T-helper 1 cell (primary cell): ENCODE data around the gene RBFOX1.

Experiments
- DNase-seq, 5 donors: peaks; one replicate each; pipeline ENCODE4 v3.0.0-alpha.2; 2012 to 2020

Gene RBFOX1

DNA sequence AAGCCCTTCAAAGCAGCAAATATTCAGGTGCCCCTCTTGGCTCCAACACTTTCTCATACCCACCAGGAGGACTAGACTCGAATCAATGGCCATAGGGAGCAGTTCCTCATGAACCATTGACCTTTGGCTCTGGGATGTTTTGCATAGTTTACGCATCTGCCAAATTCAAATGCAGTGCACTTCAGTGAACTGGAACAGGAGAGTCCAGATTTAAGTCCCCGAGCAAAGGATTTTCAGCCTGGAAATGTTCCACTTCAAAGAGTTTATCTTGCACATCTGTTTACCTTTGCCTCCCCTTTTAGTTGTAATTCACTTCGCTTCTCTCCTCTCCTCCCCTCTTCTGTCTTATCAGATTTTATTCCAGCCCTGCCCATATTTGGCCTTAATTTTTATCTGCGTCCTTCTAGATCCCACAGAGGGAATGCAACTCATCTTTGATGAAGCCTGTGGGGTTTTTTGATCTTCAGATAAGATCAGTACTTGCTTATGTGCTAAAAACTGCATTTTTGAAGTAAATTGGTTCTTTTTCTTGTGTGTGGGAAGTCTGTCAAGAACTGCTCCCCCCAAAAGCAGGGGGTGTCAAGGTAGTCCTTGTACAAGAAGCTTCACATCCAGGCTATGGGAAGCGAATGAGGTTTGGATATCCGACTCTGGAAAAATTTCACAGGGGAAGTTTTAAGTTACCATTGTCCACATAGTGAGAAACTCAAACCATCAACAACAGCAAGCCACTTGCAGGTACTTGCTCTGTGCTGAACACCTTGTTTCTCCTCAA lies 281.6 kb downstream of the RBFOX1 start:
- DNase-seq: no peak

DNA sequence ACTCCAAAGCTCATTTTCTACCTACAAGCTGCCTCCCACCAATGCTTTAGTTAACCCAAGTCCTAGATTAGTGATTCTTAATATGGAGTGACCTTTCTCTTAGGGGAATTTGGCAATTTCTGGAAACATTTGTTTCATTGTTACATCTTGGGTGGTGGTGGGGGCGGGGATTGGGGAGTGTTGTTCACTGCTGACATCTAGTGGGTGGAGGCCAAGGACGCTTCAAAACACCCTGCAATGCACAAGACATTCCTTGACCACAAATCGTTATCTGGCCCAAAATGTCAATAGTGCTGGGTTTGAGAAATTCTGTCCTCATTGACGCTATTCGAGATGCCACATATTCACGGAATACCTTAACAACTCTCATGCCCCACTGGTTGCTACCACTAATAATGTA lies 282.9 kb downstream of the RBFOX1 start:
- DNase-seq: no peak

DNA sequence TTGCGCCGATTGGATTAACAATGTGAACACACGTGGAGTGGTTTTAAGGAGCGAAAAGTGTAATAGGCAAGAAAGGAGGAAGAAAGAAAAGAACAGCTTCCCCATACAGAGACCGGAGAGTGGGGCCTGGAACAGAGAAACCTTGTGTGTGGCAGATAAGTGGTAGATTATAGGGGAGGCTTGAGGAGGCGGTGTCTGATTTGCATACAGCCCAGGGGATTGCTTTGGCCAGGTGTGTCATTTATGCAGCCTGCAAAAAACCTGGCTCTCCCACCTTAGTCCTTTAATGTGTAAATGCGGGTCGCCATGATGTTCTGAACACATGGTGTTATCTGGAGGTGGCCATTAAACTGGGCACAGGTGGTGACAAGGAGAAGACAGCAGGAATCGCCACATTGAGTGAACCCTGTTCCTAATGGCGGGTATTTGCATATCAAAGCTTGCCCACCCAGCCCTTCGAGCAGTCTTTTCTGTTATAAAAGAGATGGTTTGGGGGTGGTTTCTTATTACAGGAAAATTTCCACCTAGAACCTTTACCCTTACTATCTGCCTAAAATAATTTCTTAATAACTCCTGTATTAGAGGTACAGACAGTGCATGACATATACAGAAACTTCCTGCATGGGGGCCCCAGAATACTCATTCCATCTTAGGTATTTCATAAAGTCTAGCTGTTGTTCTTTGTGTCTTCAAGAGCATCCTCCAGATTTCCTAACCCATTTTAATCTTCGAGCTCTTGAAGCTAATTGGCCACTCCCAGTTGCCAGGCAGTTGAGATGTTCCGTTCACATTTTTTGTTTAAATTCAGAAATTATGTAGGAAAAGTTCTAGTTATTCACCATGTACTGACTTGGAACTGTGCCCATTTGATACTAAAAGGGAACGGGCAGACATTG lies 292.5 kb downstream of the RBFOX1 start:
- no peak for DNase-seq

DNA sequence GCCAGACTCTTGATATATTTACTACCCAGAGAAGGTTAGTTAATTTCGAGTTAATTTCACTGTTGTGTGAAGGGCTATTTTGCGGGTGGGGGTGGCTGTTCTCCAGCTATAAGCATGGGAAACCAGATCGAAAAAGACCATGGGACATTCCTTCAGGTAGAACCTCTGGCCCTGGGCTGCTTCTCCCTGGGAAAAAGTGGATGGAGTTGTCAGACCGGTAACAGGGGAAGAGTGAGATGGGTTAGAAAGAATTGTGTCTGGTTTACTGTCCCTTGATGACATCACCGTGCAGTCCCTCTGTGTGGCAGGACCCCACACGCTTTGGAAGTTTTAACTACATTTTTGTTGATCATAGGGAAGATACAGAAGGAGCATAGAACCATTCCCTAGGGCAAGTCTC lies 296.3 kb downstream of the RBFOX1 start:
- no peak for DNase-seq

DNA sequence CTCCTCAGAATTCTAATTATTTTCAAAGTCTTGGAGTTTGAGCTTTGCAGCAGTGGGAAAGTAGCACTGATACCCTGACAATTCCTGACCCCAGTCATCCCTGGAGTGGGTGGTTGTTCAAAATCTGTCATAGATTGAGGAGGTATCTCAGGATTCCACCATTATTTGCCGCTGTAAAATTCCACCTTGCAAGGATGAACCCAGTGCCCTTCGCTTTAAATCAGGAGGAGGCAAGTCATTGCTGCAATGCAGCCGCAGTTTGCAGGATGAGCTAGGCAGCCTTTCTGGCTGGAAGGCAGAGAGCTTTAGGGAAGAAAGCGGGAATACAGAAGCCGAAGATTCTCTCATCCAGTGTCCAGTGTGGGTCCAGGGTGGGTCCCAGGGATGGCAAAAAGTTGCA lies 296.9 kb downstream of the RBFOX1 start:
- DNase-seq: no peak

DNA sequence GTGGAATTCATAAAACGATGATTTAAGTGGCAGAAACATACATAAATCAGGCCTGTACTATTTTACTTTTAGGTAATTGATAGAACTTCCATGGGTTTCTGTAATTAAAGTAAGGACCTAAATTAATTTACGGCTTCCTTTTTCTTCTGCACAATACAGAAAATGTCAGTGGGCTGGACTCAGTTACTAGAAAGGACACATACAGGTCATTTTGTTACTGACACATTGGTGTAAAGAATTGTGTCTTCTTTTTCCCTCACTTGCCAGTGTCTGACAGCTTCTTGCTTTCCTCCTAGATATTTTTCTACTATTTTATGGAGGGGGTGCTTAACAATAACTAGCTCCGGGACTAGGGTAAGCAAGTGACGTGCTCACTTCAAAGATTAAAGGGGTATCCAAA lies 304.8 kb downstream of the RBFOX1 start:
- no peak for DNase-seq

DNA sequence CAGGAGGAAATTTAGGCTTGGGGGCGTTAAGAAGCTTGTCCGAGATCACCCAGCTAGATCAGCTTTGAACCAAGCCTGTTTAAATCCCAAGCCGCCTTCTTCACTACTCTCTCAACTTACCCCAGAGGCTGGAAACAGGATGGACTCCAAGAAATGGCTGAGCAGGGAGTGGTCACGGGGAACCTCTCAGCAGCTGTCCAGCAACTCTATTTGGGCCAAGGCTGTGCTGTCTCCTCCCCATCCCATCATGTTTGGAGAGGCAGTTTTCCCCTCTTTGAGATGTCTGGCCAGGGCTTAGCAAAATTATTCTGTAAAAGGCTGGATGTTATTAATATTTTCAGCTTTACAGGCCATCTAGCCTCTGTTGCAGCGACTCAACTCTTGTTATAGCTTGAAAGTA lies 305.7 kb downstream of the RBFOX1 start:
- no peak for DNase-seq

DNA sequence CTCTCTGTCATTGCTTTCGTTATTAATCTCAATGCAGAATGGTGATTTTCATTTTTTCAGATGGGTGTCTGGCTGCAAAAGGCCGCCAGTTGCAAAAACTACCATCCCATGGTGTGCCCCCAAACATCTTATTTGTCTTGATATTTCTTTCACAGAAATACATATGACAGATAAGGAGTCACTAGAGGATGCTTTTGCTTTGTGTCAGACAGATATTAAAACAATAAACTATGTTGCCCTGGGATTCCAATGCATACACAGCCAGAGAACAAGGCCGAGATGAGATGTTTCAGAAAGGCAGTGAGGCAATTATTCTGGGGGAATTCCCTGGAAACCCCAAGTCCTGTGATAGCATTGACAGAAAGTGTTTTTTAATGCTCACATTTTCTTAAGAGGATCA lies 307.7 kb downstream of the RBFOX1 start:
- DNase-seq: no peak

DNA sequence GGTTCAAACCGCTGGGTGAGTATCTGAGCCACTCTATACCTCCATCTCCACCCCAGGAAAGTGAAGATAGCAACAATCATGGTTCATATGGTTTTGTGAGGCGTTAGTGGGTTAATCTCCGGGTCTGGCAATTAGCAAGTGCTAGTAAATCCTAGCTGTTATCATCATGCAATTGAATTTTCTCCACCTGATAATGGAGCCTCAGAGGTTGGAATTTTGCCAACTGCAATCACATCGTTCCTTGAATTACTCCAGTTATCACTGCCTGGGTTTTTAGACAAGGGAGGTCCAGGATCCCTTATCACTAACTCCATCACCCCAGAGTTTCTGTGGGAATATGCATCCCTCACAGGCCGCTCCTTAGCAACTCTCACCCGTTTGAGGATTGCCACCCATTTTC lies 311.5 kb downstream of the RBFOX1 start:
- DNase-seq: no peak

DNA sequence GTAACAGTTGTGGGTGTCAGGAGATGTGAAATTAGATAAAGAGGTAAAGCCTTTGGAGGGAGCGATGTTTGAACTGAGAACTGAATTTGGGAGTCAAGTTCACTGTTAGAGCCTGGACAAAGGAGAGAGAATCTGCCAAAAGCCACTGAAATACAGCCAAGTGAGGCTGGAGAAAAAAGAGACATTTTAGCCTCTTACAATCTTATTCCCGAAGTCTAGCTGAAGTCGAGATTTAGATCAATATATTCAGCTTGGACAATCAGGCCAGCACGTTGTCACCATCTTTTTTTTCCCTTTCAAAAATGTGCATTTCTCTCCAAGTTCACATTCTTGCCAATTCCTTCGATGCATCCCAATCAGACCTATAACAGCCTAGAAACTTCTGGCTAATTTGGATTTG lies 312.2 kb downstream of the RBFOX1 start:
- no peak for DNase-seq

DNA sequence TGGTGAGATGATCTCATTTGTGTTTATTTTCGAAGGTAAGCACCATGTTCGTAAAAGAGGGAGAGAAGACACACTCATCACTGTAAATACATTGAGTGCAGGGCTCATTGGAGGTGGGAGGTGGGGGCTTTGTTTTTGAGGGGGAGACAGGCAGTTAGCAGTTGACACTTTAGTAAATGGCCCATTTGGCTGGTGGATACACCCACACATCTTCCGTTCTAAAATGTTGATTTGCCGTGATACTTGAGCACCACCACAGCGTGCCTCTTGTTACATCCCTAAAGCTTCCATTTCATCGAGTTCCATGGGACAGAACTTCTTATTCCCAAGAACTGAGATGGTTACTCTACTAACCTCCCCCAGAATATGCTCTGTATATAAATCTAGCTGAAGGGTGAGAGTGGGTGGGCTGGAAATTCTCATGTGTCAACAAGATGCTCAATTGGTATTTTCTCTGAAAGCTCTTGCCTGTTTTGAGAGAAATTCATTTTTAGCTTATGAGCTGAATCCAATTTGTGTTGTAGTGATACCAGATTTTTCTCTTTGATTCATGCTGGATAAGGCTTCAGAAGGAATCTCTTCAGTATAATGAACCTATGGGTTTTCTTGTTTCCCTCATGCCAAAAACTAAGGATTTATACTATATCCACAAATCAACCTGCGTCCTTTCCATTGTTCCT lies 314.3 kb downstream of the RBFOX1 start:
- no peak for DNase-seq

DNA sequence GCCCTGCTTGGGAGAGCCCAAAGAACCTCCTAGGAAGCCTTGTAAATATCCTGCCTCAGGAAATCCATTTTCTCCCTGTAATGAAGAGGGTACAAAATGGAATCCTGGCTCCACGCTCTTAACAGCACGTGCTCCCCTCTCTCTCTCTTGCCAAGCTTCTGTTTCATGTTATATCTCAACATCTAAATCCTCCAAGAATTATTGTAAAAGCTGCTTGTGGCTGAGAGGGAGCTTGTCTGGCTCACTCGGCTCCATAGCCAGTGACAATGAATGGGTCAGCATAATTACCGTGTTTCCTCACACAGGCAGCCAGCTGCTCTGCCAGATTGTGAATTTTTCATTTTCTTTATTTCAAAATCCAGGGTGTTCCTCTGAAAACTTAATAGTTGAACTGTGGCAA lies 317.8 kb downstream of the RBFOX1 start:
- DNase-seq: no peak

DNA sequence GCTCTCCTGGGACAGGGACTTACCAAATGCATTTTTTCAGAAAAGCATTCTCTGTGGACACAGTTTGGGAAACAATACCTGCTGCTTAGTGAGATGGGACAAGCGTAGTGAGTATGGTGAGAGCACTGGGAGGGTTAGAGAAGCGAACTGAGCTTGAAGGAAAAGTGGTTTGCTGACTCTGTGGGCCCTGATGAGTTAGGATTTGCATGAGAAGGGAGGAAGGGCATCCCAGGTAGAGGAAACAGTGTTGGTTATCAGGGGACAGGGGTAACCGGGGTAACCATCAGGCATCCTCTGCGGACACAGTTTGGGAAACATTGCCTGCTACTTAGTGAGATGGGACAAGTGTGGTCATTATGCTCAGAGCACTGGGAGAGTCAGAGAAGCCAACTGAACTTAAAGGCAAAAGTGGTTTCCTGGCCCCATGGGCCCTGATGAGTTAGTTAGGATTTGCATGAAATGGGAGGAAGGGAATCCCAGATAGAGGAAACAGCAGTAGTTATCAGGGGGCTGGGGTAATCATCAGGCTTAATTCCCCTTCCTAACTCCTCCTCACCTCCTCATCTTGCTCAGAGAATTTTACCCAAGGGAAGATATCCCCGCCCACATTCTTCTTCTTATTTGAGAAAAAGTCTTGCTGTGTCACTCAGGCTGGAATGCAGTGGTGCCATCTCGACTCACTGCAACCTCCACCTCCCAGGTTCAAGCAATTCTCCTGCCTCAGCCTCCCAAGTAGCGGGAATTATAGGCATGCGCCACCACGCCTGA lies 319.3 kb downstream of the RBFOX1 start:
- no peak for DNase-seq

DNA sequence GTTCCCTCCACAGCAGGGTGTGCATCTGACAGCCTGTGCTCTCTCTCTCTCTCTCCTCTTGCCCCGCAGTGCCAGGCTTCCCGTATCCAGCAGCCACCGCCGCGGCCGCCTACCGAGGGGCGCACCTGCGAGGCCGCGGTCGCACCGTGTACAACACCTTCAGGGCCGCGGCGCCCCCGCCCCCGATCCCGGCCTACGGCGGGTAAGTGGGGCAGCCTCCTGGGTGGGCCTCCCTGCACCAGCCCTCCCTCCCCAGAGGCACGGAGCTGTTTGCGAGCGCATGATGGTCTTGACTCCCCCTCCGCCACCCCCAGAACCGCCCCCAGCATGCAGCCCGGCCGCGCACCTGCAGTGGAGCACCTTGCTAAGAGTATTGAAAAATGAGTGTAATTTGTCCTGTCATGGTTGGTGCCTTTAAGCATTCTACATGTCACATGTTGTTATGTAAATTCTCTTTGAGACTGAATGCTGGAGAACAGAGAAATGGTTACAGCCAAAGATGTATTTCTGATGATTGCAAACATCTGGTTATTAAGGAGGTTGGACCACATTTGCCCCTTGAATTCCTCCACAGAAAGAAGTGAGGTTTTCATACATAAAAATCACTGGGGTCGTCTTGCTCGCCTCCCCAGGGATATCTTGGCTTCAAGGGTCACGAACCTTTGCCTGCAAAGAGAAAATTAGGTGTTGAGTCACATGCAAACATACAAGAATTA lies 321.3 kb downstream of the RBFOX1 start:
- DNase-seq: no peak

DNA sequence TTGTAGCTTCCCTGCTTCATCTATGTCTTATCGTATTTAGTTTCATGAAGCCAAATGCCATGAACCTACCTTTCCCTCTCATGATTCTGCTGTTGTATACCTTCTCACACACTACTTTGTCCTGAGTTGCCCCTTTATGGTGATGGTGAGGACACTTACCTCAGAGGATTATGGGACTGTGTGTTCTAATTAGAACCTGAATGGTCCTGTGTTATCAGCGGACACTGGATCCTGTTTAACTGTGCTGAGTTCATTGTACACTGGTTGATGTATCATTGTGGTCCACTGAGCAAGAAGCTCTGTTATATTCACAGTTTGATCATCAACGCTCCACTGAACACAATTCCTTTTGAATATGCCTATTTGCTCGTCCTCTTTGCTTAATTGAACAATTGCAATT lies 343.0 kb downstream of the RBFOX1 start:
- DNase-seq: no peak

DNA sequence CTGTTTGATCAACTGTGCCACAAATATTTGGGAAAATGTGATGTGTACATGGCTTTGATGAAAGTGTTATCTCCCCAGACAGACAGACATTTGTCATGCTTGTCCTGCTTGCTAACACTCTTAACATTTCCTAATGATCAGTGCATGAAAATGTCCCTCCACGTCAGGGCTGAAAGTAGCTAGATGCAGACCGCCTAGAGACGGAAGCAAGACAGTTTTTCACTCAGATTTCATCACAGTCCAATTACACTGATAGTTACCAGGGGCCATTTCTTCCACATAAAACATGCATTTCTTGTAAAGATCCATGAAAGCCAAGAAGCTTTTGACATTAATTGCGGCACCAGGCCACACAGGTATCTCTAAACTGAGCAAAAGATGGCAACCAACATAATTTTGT lies 347.7 kb downstream of the RBFOX1 start:
- DNase-seq: no peak

DNA sequence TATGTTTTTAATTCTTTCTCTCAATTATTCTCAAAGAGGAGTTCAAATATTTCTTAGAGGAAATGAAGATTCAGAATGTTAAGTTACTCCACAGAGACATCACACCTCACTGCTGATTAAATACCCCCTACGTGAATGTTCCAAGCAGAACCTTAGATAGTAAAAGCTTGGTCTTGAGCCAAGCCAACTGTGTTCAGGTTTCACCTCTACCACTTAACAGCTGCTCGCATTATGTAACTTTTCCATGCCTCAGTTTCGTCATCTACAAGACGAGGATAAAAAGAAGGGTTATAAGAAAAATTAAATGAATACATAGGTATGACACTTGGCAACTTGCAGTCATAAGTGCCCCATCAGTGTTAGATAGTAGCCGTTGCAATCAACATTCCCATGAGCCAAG lies 356.2 kb downstream of the RBFOX1 start:
- DNase-seq: no peak

DNA sequence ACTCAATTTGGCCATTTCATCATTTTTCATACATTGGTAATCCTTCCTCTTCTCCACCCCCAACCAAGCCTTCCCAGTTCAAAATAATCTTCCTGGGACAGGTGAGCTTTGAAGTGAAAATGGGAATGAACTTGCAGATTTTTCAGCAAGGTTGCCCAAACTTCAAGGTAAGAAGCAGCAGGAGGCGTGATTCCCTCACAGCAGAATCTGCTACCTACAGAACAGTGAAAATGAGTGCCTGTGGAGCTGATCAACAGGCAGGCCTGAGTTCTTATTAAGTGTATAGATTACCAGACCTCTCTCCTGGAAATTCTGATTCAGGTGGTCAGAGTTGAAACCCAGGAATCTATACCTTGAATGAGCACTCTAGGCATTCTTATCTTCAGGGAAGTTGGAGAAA lies 356.6 kb downstream of the RBFOX1 start:
- no peak for DNase-seq

DNA sequence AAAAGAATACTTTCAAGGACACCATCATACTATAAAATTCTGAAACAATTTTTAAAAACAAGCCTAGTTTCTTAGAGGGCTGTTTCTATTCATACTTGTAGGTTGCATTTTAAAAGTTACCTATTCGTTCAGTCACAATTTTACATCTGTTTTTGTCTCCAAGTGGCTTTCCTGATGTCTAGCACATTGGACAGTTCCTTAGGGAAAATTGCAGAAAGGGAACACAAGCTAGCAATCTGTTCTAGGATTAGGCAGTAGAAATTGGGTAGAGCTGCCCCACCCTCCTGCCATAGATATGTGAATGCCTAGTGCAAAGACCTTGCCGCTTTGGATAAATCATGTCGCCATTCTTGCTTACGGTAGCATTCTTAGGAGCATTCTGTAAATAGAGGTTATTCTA lies 358.9 kb downstream of the RBFOX1 start:
- DNase-seq: no peak

DNA sequence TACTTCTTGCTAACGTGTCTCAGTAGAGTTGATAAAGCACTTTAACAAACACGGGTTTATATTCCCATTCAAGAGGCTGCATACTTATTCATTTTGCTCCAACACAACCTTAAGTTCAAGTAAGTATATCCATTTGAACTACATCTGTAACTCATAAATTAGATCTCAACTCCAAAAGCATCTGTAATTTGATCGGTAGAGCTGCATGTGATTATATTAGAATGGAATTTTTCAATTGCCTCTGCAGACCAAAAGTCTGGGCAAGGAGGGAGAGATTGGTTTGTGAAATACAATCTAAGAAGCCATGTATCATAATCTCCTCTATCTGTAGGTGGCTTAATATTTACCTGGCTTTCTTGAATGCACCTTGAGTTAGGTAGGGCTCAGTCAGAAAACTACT lies 371.0 kb downstream of the RBFOX1 start:
- no peak for DNase-seq

DNA sequence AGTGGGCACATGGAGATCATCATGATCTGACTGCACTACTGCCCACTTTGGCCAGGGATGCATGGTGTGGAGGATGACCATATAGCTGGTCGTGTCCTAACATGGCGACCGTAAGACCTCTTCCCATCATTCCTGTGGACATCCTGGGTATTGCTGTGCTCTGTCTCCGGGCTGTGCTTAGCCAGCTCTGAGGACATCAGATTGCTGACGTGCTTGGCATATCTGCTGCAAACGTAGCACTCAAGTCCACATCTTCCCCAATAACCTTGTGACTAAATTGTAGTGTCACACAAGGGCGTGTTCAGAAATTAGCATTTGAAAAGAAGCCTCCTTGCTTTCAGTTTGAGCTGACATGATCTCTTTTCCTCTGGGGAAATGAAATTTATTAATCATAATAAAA lies 373.2 kb downstream of the RBFOX1 start:
- no peak for DNase-seq

DNA sequence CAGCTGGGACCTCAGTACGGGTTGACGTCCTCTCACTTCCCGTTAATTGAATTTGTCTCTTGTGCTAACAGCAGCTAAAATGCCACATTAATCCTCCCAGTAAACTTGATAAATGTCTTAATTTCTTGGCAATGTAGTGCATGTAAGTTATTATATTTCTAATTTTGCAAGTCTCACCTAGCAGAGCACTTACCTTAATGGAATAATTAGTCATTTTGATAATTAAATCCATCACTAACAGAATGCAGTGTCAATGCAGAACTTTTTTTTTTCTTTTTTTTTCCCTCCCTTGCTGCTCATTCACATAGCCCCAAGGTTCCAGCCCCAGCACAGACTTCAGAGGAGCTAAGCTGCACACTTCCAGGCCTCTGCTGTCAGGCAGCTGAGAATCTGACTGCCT lies 376.5 kb downstream of the RBFOX1 start:
- no peak for DNase-seq
